HepG2 (cell line): Measurements from ENCODE around the gene SLCO4A1. TPM values are rescaled to one million over a fixed set of nuclear protein-coding genes. Genes with fewer than 3 reads are reported as not detected.

Source experiments
- HOXA3 ChIP-seq: sonication (generic); formaldehyde crosslinking; IDR thresholded peaks from 2 replicates; pipeline ENCODE4 v1.5.0; 2020; ENCODE audit warnings: missing genetic modification reagents
- JARID2 ChIP-seq: sonication (generic); formaldehyde crosslinking; IDR thresholded peaks from 2 replicates; pipeline ENCODE4 v1.8.1; 2023; ENCODE audit warnings: missing genetic modification reagents, inconsistent platforms; ENCODE audit not compliant: insufficient replicate concordance
- NRL ChIP-seq: sonication (generic); formaldehyde crosslinking; IDR thresholded peaks from 2 replicates; pipeline ENCODE4 v1.5.0; 2020; ENCODE audit warnings: missing genetic modification reagents, mild to moderate bottlenecking, moderate library complexity, borderline replicate concordance
- ZBTB8A ChIP-seq: sonication (generic); formaldehyde crosslinking; IDR thresholded peaks from 2 replicates; pipeline ENCODE4 v1.4.0; 2020; ENCODE audit warnings: mild to moderate bottlenecking, low read depth, missing genetic modification reagents, borderline replicate concordance
- ZNF263 ChIP-seq: sonication (generic); formaldehyde crosslinking; IDR thresholded peaks from 2 replicates; pipeline ENCODE4 v1.4.0; 2020; ENCODE audit warnings: missing genetic modification reagents
- polyA plus RNA-seq, 8 experiments: library from polyadenylated mRNA; depleted of rRNA in 3 of 8; stranded (reverse) in 7 of 8; unstranded in 1 of 8; fragments of >200 nt; fragmentation: Illumina TruSeq in 4 of 8; extraction: Trizol in 4 of 8; gene quantifications; 2 replicates each; pipeline versions ENCODE4 v1.2.1 to v1.2.3, GENCODE V29; 2011 to 2016; ENCODE audit warnings: low read depth in 4 of 8, missing spikeins in 1 of 8, mixed read lengths in 1 of 8; ENCODE audit not compliant: insufficient read depth in 1 of 8
- total RNA-seq, 5 experiments: library from RNA; depleted of rRNA; stranded (reverse); fragments of >200 nt; fragmentation: Illumina TruSeq; extraction: Trizol; gene quantifications; 2 replicates each; pipeline ENCODE4 v1.2.3, GENCODE V29; 2016; ENCODE audit warnings: low read depth in 1 of 5
- TF ChIP-seq, protein P1 (sequence below): sonication (generic); formaldehyde crosslinking; conservative IDR thresholded peaks from 2 replicates; pipeline ENCODE4 v1.8.1; 2023; ENCODE audit warnings: missing genetic modification reagents
- TF ChIP-seq, protein P2 (sequence below): sonication (generic); formaldehyde crosslinking; IDR thresholded peaks from 2 replicates; pipeline ENCODE4 v1.9.0; 2021; ENCODE audit warnings: missing genetic modification reagents, borderline replicate concordance
- TF ChIP-seq, protein P3 (sequence below): sonication (generic); formaldehyde crosslinking; IDR thresholded peaks from 2 replicates; pipeline ENCODE4 v1.8.1; 2023; ENCODE audit warnings: mild to moderate bottlenecking, missing genetic modification reagents, borderline replicate concordance
- TF ChIP-seq, protein P4 (sequence below), 2 experiments: sonication (generic) in 1 of 2; formaldehyde crosslinking in 1 of 2; IDR thresholded peaks; 2 replicates each; pipeline versions ENCODE4 v1.6.1 to v1.9.0; 2014 to 2022; ENCODE audit warnings: antibody characterized with exemption in 1 of 2, borderline replicate concordance in 1 of 2, inconsistent platforms in 1 of 2, low read depth in 1 of 2, missing genetic modification reagents in 1 of 2
- TF ChIP-seq, protein P5 (sequence below): IDR thresholded peaks from 2 replicates; pipeline ENCODE4 v1.6.1; 2016
- TF ChIP-seq, protein P6 (sequence below): IDR thresholded peaks from 2 replicates; pipeline ENCODE4 v1.6.1; 2016; ENCODE audit warnings: missing compliant biosample characterization, missing genetic modification reagents, borderline replicate concordance
- TF ChIP-seq, protein P7 (sequence below): sonication (generic); formaldehyde crosslinking; IDR thresholded peaks from 2 replicates; pipeline ENCODE4 v1.4.0; 2020; ENCODE audit warnings: missing genetic modification reagents
- TF ChIP-seq, protein P8 (sequence below): IDR thresholded peaks from 2 replicates; pipeline ENCODE4 v1.6.1; 2018; ENCODE audit warnings: missing genetic modification reagents

The SLCO4A1 gene
- total and polyA plus RNA-seq, 2 of the 13 experiments (the other 11 are each of a cell fraction or from before 2014, with no cell fraction given), result 55.5 to 112 TPM

DNA sequence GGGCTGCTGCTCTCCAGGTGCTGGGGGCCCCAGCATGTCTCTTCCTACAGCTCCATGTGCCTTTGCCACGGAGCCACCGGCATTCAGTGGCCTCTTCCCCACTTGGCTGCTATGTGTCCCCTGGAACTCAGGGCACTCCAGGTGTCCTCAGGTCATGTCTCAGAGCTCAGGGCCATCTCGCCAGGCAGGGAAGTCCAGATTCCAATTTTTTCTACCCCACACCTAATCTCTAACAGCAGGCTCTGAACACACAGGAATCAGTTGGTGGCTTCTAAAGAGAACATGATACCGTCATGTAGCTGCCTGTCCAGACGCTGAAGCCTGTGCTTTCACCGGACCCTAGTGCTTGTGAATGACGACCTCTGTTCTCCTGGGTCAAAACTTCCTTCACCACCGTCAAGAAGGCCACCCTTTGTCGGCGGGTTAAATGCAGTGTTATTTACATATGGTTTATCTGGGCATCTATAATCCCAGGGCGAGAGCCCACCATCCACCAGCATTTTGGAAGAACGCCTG lies 4.2 kb upstream of the SLCO4A1 start (continued):
- TF ChIP-seq, protein P1, sequence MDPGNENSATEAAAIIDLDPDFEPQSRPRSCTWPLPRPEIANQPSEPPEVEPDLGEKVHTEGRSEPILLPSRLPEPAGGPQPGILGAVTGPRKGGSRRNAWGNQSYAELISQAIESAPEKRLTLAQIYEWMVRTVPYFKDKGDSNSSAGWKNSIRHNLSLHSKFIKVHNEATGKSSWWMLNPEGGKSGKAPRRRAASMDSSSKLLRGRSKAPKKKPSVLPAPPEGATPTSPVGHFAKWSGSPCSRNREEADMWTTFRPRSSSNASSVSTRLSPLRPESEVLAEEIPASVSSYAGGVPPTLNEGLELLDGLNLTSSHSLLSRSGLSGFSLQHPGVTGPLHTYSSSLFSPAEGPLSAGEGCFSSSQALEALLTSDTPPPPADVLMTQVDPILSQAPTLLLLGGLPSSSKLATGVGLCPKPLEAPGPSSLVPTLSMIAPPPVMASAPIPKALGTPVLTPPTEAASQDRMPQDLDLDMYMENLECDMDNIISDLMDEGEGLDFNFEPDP (CRISPR knock-in tag), result no peak
- TF ChIP-seq JARID2 (CRISPR knock-in tag), result no peak
- TF ChIP-seq ZNF263 (CRISPR knock-in tag), result no peak
- TF ChIP-seq, protein P2, sequence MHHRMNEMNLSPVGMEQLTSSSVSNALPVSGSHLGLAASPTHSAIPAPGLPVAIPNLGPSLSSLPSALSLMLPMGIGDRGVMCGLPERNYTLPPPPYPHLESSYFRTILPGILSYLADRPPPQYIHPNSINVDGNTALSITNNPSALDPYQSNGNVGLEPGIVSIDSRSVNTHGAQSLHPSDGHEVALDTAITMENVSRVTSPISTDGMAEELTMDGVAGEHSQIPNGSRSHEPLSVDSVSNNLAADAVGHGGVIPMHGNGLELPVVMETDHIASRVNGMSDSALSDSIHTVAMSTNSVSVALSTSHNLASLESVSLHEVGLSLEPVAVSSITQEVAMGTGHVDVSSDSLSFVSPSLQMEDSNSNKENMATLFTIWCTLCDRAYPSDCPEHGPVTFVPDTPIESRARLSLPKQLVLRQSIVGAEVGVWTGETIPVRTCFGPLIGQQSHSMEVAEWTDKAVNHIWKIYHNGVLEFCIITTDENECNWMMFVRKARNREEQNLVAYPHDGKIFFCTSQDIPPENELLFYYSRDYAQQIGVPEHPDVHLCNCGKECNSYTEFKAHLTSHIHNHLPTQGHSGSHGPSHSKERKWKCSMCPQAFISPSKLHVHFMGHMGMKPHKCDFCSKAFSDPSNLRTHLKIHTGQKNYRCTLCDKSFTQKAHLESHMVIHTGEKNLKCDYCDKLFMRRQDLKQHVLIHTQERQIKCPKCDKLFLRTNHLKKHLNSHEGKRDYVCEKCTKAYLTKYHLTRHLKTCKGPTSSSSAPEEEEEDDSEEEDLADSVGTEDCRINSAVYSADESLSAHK (CRISPR knock-in tag), result no peak
- TF ChIP-seq, protein P3, sequence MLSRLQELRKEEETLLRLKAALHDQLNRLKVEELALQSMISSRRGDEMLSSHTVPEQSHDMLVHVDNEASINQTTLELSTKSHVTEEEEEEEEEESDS, result no peak
- no peak; the same call in 1 of the 2 replicates for TF ChIP-seq HOXA3 (CRISPR knock-in tag)
- TF ChIP-seq NRL (CRISPR knock-in tag), result no peak; the same call in 1 of the 2 replicates
- TF ChIP-seq, protein P4, sequence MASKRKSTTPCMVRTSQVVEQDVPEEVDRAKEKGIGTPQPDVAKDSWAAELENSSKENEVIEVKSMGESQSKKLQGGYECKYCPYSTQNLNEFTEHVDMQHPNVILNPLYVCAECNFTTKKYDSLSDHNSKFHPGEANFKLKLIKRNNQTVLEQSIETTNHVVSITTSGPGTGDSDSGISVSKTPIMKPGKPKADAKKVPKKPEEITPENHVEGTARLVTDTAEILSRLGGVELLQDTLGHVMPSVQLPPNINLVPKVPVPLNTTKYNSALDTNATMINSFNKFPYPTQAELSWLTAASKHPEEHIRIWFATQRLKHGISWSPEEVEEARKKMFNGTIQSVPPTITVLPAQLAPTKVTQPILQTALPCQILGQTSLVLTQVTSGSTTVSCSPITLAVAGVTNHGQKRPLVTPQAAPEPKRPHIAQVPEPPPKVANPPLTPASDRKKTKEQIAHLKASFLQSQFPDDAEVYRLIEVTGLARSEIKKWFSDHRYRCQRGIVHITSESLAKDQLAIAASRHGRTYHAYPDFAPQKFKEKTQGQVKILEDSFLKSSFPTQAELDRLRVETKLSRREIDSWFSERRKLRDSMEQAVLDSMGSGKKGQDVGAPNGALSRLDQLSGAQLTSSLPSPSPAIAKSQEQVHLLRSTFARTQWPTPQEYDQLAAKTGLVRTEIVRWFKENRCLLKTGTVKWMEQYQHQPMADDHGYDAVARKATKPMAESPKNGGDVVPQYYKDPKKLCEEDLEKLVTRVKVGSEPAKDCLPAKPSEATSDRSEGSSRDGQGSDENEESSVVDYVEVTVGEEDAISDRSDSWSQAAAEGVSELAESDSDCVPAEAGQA (IDR thresholded peaks at IDR 0.05; ENCODE audit: low read depth), result no peak
- TF ChIP-seq, protein P4 (CRISPR knock-in tag; IDR thresholded peaks at IDR 0.05; ENCODE audit: borderline replicate concordance), result no peak
- TF ChIP-seq, protein P5, sequence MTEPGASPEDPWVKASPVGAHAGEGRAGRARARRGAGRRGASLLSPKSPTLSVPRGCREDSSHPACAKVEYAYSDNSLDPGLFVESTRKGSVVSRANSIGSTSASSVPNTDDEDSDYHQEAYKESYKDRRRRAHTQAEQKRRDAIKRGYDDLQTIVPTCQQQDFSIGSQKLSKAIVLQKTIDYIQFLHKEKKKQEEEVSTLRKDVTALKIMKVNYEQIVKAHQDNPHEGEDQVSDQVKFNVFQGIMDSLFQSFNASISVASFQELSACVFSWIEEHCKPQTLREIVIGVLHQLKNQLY, result no peak; the same call in 1 of the 2 replicates
- TF ChIP-seq, protein P6, sequence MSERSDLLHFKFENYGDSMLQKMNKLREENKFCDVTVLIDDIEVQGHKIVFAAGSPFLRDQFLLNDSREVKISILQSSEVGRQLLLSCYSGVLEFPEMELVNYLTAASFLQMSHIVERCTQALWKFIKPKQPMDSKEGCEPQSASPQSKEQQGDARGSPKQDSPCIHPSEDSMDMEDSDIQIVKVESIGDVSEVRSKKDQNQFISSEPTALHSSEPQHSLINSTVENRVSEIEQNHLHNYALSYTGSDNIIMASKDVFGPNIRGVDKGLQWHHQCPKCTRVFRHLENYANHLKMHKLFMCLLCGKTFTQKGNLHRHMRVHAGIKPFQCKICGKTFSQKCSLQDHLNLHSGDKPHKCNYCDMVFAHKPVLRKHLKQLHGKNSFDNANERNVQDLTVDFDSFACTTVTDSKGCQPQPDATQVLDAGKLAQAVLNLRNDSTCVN (CRISPR knock-in tag), result no peak
- TF ChIP-seq, protein P7, sequence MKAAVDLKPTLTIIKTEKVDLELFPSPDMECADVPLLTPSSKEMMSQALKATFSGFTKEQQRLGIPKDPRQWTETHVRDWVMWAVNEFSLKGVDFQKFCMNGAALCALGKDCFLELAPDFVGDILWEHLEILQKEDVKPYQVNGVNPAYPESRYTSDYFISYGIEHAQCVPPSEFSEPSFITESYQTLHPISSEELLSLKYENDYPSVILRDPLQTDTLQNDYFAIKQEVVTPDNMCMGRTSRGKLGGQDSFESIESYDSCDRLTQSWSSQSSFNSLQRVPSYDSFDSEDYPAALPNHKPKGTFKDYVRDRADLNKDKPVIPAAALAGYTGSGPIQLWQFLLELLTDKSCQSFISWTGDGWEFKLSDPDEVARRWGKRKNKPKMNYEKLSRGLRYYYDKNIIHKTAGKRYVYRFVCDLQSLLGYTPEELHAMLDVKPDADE (CRISPR knock-in tag), result no peak
- no peak for TF ChIP-seq ZBTB8A (CRISPR knock-in tag)
- TF ChIP-seq, protein P8, sequence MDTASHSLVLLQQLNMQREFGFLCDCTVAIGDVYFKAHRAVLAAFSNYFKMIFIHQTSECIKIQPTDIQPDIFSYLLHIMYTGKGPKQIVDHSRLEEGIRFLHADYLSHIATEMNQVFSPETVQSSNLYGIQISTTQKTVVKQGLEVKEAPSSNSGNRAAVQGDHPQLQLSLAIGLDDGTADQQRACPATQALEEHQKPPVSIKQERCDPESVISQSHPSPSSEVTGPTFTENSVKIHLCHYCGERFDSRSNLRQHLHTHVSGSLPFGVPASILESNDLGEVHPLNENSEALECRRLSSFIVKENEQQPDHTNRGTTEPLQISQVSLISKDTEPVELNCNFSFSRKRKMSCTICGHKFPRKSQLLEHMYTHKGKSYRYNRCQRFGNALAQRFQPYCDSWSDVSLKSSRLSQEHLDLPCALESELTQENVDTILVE (CRISPR knock-in tag), result no peak
